Rectal smooth muscle tissue (tissue), 1 donor: ENCODE data around the gene ANAPC2.

Experiments used
- H3K27ac ChIP-seq: one replicate; pipeline ENCODE4 v1.7.0; 2013; ENCODE audit warnings: low read depth, low read length, inconsistent platforms
- H3K27me3 ChIP-seq: one replicate; pipeline ENCODE4 v1.7.0; 2013; ENCODE audit warnings: low read length; ENCODE audit not compliant: control insufficient read depth, insufficient read depth
- H3K36me3 ChIP-seq: one replicate; pipeline ENCODE4 v1.7.0; 2013; ENCODE audit warnings: low read length; ENCODE audit not compliant: control insufficient read depth, insufficient read depth
- H3K4me1 ChIP-seq: one replicate; pipeline ENCODE4 v1.7.0; 2013; ENCODE audit warnings: low read length; ENCODE audit not compliant: control insufficient read depth, insufficient read depth
- H3K4me3 ChIP-seq: one replicate; pipeline ENCODE4 v1.7.0; 2013; ENCODE audit warnings: low read length
- H3K9ac ChIP-seq: one replicate; pipeline ENCODE4 v1.7.0; 2013; ENCODE audit warnings: low read length

The ANAPC2 gene

GRCh38 chr9:137231372-137232039 lies 43.1 kb upstream of the ANAPC2 start:
- H3K36me3 ChIP-seq: no peaks in the 10 kb centered on the region
- peaks cover 4% of the 10 kb centered on the region for H3K4me1 ChIP-seq
- H3K27me3 ChIP-seq: peaks cover 43% of the 10 kb centered on the region
- no peak overlapping the region for H3K4me3 ChIP-seq
- no peak overlapping the region for H3K9ac ChIP-seq
- no peak overlapping the region for H3K27ac ChIP-seq

DNA sequence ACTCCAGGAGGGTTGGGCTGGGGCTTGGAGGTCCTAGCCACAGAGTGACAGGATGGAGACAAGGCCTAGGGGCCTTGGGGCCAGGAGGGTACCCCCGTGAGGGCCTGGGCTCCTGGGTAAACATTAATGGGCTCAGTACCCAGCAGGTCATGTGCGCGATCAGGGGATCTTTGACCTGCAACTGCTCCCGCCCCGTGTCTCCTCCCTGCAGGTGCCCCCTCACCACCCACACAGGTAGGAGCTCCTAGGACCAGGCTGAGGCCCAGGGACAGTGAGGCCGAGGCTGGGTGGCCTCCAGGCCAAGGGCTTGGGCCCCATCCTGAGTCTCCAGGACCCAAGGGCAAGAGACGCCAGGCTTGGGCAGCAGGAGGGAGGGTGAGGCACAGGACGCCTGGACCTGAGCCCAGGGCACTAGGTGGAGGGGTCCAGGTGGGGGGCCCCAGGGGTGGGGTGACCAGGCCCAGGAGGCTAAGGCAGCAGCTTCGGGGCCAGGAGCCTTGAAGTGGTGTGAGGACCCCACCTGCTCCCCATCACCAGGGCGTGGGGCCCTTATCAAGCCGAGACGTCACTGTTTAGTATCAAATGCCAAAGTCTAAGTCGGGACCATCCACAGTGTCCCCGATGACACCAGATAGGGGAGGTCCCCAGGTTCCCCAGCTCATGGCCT lies 42.5 kb upstream of the ANAPC2 start, which contains the start of gene SLC34A3:
TSS of gene SLC34A3 (plus strand) at position 197 of the 667 bp plus-strand sequence. CDS start 802 bp downstream, outside the sequence.
- Histone ChIP-seq H3K27me3 (peaks cover 43% of the 10 kb centered on the region), H3K36me3 (no peaks in the 10 kb centered on the region), H3K27ac (no peak within 1 kb of the TSS), H3K9ac (no peak within 1 kb of the TSS), H3K4me1 (peaks cover under 1% of the 10 kb centered on the region), H3K4me3 (no peak within 1 kb of the TSS)

DNA sequence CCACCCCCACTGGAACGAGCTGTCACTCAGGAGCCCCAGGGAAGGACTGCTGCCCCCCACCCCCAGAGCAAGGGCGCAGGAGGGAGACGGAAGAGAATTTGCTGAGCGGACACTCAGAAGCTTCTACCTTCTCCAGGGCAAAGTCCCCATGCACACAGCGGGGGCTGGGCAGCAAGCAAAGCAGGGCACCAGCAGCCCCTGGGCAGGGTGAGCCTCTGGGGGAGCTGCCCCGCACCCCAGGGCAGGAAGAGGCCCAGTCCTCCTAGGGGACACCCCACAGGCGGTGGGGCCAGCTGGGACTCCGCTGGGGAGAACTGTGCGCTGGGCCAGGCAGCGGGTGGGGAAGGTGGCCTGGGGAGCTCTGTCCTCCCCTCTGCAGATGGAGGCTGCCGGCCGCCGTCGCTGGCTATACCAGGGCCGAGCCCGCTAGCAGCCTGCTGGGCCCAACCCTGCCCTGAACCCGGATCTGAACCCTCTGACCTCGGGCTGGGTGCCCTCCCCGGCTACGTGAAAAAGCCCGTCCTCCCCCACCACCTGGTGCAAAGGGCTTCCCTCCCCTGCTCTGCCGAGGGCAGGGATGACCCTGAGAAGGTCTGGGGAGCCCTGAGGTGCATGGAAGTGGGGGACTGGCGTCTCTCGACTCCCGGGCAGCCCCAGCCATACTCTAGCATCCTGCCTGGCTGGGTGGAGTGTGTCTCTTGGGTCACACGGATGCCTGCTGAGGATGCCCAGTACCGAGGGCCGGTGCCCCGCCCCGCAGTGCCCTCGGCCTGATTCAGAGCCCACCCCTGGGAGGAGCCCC lies 41.7 kb upstream of the ANAPC2 start:
- Histone ChIP-seq H3K9ac (no peak overlapping the region), H3K27ac (no peak overlapping the region), H3K27me3 (peaks cover 39% of the 10 kb centered on the region), H3K36me3 (no peaks in the 10 kb centered on the region), H3K4me1 (no peaks in the 10 kb centered on the region), H3K4me3 (no peak overlapping the region)

DNA sequence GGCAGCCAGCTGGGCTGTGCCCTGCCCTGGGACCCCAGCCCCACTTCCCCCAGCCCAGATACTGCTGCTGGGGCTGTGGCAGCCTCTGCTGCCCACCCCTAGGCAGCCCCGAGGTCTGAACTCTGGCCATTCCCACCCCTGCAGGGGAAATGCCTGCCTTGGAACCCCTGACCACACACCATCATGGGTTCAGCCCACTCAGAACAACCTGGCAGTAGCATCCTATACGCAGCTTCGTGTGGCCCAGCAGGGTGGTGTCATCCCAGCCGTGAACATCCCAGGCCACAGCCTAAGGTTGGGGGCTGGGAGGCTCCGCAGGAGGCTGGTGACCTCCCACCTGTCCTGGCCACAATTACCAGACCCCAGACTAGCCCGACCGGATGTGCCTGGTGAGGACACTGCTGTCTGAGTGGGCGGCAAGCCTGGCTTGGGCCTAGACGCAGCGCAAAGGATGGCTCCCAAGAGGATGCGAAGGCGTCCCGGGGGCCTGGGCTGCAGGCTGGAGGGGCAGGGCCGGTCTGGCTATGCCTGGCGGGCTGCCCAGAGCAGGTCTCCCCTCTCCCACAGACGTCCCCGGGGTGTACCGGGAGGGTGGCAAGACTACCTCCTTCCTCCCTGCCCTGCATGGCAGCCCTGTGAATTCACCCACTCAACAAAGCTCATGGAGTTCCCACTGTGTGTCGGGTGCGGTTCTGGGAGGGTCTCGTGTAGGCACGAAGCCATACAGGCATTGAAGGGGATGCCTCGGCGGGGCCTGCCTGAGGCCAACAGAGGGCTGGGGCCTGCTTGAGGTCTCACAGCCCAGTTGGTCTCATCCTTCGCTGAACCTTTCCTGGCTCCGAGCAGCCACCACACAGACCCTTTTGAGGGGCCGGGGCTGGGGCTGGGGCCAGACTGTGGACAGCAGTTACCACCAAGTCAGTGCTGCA lies 40.9 kb upstream of the ANAPC2 start:
- Histone ChIP-seq H3K9ac (no peak overlapping the region), H3K27me3 (peaks cover 30% of the 10 kb centered on the region), H3K27ac (no peak overlapping the region), H3K4me3 (no peak overlapping the region), H3K36me3 (no peaks in the 10 kb centered on the region), H3K4me1 (no peaks in the 10 kb centered on the region)

DNA sequence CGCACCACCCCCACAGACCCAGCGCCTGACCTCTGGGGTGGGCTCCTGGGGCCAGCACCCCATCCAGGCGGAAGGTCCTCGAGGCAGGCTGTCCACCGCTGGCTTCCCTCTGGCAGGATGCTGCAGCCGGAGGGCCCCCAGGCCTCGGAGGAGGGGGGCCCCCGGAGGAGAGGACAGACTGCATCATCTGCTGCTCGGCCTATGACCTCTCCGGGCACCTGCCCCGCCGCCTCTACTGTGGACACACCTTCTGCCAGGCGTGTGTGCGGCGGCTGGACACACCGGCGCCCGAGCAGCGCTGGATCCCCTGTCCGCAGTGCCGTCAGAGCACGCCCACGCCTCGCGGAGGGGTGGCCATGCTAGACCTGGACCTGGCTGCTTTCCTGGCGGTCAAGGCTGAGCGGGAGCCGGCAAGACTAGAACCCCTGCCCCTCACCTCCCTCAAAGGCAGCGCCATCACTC lies 40.2 kb upstream of the ANAPC2 start:
- Histone ChIP-seq H3K4me1 (peaks cover 3% of the 10 kb centered on the region), H3K4me3 (no peak overlapping the region), H3K9ac (no peak overlapping the region), H3K36me3 (no peaks in the 10 kb centered on the region), H3K27me3 (peaks cover 28% of the 10 kb centered on the region), H3K27ac (no peak overlapping the region)

GRCh38 chr9:137227853-137228505 lies 39.6 kb upstream of the ANAPC2 start:
- H3K4me3 ChIP-seq: no peak overlapping the region
- peaks cover 28% of the 10 kb centered on the region for H3K27me3 ChIP-seq
- no peak overlapping the region for H3K9ac ChIP-seq
- H3K4me1 ChIP-seq: peaks cover 4% of the 10 kb centered on the region
- no peak overlapping the region for H3K27ac ChIP-seq
- no peaks in the 10 kb centered on the region for H3K36me3 ChIP-seq

- Histone ChIP-seq H3K4me3 (no peak within 1 kb of the TSS), H3K27ac (no peak within 1 kb of the TSS), H3K27me3 (peaks cover 25% of the 10 kb centered on the region), H3K9ac (no peak within 1 kb of the TSS), H3K4me1 (peaks cover 8% of the 10 kb centered on the region), H3K36me3 (no peaks in the 10 kb centered on the region)
Observed at GRCh38 chr9:137227054-137227852, 38.9 kb upstream of the ANAPC2 start, which contains the start of gene RNF224. TSS of gene RNF224 (plus strand) at chr9:137227502. CDS start at chr9:137228336, 834 bp downstream.

- H3K36me3 ChIP-seq: no peaks in the 10 kb centered on the region
- no peak overlapping the region for H3K9ac ChIP-seq
- H3K27me3 ChIP-seq: peaks cover 24% of the 10 kb centered on the region
- H3K4me1 ChIP-seq: peaks cover 8% of the 10 kb centered on the region
- H3K27ac ChIP-seq: no peak overlapping the region
- H3K4me3 ChIP-seq: no peak overlapping the region
Observed at GRCh38 chr9:137226338-137227053, 38.1 kb upstream of the ANAPC2 start.

DNA sequence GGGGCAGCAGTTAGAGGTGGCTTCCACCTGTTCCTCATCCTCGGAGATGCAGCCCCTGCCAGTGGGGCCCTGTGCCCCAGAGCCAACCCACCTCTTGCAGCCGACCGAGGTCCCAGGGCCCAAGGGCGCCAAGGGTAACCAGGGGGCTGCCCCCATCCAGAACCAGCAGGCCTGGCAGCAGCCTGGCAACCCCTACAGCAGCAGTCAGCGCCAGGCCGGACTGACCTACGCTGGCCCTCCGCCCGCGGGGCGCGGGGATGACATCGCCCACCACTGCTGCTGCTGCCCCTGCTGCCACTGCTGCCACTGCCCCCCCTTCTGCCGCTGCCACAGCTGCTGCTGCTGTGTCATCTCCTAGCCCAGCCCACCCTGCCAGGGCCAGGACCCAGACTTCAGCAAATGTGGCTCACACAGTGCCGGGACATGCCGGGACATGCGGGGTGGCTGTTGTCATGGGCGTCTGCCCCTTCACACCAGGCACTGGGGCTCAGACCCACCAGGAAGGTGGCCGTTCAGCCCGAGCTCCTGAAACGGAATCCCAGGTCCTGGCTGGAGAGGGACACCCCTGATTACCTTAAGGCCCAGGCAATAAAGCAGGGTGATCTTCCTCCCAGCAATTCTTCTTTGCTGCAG lies 37.5 kb upstream of the ANAPC2 start:
- Histone ChIP-seq H3K4me1 (peaks cover 8% of the 10 kb centered on the region), H3K27me3 (peaks cover 24% of the 10 kb centered on the region), H3K36me3 (no peaks in the 10 kb centered on the region), H3K4me3 (no peak overlapping the region), H3K27ac (no peak overlapping the region), H3K9ac (no peak overlapping the region)
